Measurements from ENCODE around the gene CYBB. TPM values are rescaled to one million over a fixed set of nuclear protein-coding genes. Genes with fewer than 3 reads are reported as not detected.

The CYBB gene
- total RNA-seq, 6 experiments from 2014 or later, result not detected

GRCh38 chrX:37846934-37847732, 67.3 kb downstream of the CYBB start, which contains the start of gene DYNLT3:
TSS of gene DYNLT3 (minus strand) at chrX:37847571. CDS start at chrX:37847510, 61 bp downstream.
- no peaks in the 10 kb centered on the region for H3K36me3 Mint-ChIP-seq (ENCODE audit: low read depth)
- H3K4me3 Mint-ChIP-seq, result peak within 1 kb of the TSS; percentile 87
- H3K9me3 Mint-ChIP-seq, result no peaks in the 10 kb centered on the region
- H3K27me3 Mint-ChIP-seq (ENCODE audit: insufficient read depth), result peaks cover 3% of the 10 kb centered on the region
- peak within 1 kb of the TSS; percentile 73 for H3K27ac Mint-ChIP-seq
- peak; percentile 57 for DNase-seq
- peaks cover 5% of the 10 kb centered on the region; the same call in 1 of the 2 replicates for H3K4me1 Mint-ChIP-seq (ENCODE audit: low read depth)
- no peak for TF ChIP-seq CTCF (IDR thresholded peaks at IDR 0.05)

GRCh38 chrX:37847733-37848197, 67.9 kb downstream of the CYBB start:
- Mint-ChIP-seq H3K9me3 (no peaks in the 10 kb centered on the region), H3K4me3 (peak overlapping the region; percentile 87), H3K27me3 (ENCODE audit: insufficient read depth) (peaks cover 3% of the 10 kb centered on the region), H3K4me1 (ENCODE audit: low read depth) (peaks cover 5% of the 10 kb centered on the region; the same call in 1 of the 2 replicates), H3K27ac (peak overlapping the region; percentile 73), H3K36me3 (ENCODE audit: low read depth) (no peaks in the 10 kb centered on the region)
- TF ChIP-seq CTCF (IDR thresholded peaks at IDR 0.05), result no peak
- DNase-seq, result no peak

GRCh38 chrX:37854148-37854547, 74.3 kb downstream of the CYBB start:
- no peak for TF ChIP-seq CTCF (IDR thresholded peaks at IDR 0.05)
- Mint-ChIP-seq H3K36me3 (ENCODE audit: low read depth) (no peaks in the 10 kb centered on the region), H3K27me3 (ENCODE audit: insufficient read depth) (peaks cover 7% of the 10 kb centered on the region; the same call in 1 of the 2 replicates), H3K4me1 (ENCODE audit: low read depth) (no peaks in the 10 kb centered on the region), H3K9me3 (no peaks in the 10 kb centered on the region), H3K27ac (no peak overlapping the region), H3K4me3 (no peak overlapping the region)
- no peak for DNase-seq

- H3K27me3 Mint-ChIP-seq (ENCODE audit: insufficient read depth), result peaks cover 7% of the 10 kb centered on the region; the same call in 1 of the 2 replicates
- H3K9me3 Mint-ChIP-seq, result no peaks in the 10 kb centered on the region
- no peak for TF ChIP-seq CTCF (IDR thresholded peaks at IDR 0.05)
- no peak overlapping the region for H3K27ac Mint-ChIP-seq
- DNase-seq, result no peak
- H3K36me3 Mint-ChIP-seq (ENCODE audit: low read depth), result no peaks in the 10 kb centered on the region
- no peaks in the 10 kb centered on the region for H3K4me1 Mint-ChIP-seq (ENCODE audit: low read depth)
- no peak overlapping the region for H3K4me3 Mint-ChIP-seq
Measured at GRCh38 chrX:37854748-37855147, 74.9 kb downstream of the CYBB start.

- TF ChIP-seq CTCF (IDR thresholded peaks at IDR 0.05), result no peak
- Mint-ChIP-seq H3K4me3 (no peak overlapping the region), H3K27me3 (ENCODE audit: insufficient read depth) (peaks cover 11% of the 10 kb centered on the region), H3K27ac (no peak overlapping the region), H3K4me1 (ENCODE audit: low read depth) (peaks cover 6% of the 10 kb centered on the region; the same call in 1 of the 2 replicates), H3K9me3 (no peaks in the 10 kb centered on the region), H3K36me3 (ENCODE audit: low read depth) (no peaks in the 10 kb centered on the region)
- DNase-seq, result no peak
Measured at GRCh38 chrX:37860721-37861120, 80.9 kb downstream of the CYBB start.

Data from HFFc6 (cell line).